A549 (cell line): ENCODE data around the gene SIGLEC5. TPM values are rescaled to one million over a fixed set of nuclear protein-coding genes. Genes with fewer than 3 reads are reported as not detected.

Experiments
- ATAC-seq, 2 experiments: fragments of 200-7000 bp in 1 of 2; fragments of >200 bp in 1 of 2; cut with Nextera tagmentation in 1 of 2; cut with Tn5 transposase in 1 of 2; 3 replicates each; pipeline versions ENCODE4 v1.8.0 to v1.9.1; 2018 to 2020; ENCODE audit warnings: mild to moderate bottlenecking in 1 of 2, moderate library complexity in 1 of 2
- CTCF ChIA-PET: fragments of 300-600 bp; sonication (Branson Sonifier 250); formaldehyde crosslinking; extraction: SDS; loops from one replicate; lab custom pipeline; 2021; ENCODE audit warnings: antibody characterized with exemption, inconsistent platforms; lab: Yijun Ruan, JAX
- POLR2A ChIA-PET: fragments of 350-600 bp; formaldehyde crosslinking; extraction: SDS; loops from one replicate; lab custom pipeline; 2021; ENCODE audit warnings: antibody characterized with exemption, inconsistent platforms; lab: Yijun Ruan, JAX
- DNase-seq, 2 experiments: peaks; one replicate each; pipeline versions ENCODE4 v3.0.0 to v3.0.0-alpha.2; 2011 to 2016; ENCODE audit warnings: low read depth in 1 of 2, low spot score in 1 of 2
- FAIRE-seq: peaks from 2 replicates; lab custom pipeline; 2011; peaks lifted over from hg19 to GRCh38; lab: Jason Lieb, UNC
- H3K27ac ChIP-seq, 2 experiments: fragments of >200 bp; sonication (Bioruptor Twin); formaldehyde crosslinking; 3 replicates each; pipeline ENCODE4 v1.5.1; 2016 to 2017
- H3K4me1 ChIP-seq: fragments of >200 bp; sonication (Bioruptor Twin); formaldehyde crosslinking; 3 replicates; pipeline ENCODE4 v1.6.1; 2016
- H3K4me2 ChIP-seq: fragments of >200 bp; sonication (Bioruptor Twin); formaldehyde crosslinking; 3 replicates; pipeline ENCODE4 v1.6.1; 2016
- H3K4me3 ChIP-seq: fragments of >200 bp; sonication (Bioruptor Twin); formaldehyde crosslinking; 3 replicates; pipeline ENCODE4 v1.5.1; 2016
- H3K9me3 ChIP-seq: fragments of >200 bp; sonication (Bioruptor Twin); formaldehyde crosslinking; 3 replicates; pipeline ENCODE4 v1.6.1; 2016
- CHD4 ChIP-seq: fragments of 200-600 bp; sonication (generic); IDR thresholded peaks from 2 replicates; pipeline ENCODE4 v1.6.1; 2016; ENCODE audit warnings: antibody characterized with exemption, mild to moderate bottlenecking, borderline replicate concordance
- EHF ChIP-seq: fragments of 250-450 bp; sonication (Bioruptor Pico); IDR thresholded peaks from 2 replicates; pipeline ENCODE4 v1.5.0; 2020; ENCODE audit warnings: mild to moderate bottlenecking
- ESRRA ChIP-seq: fragments of 150-350 bp; IDR thresholded peaks from 2 replicates; pipeline ENCODE4 v1.6.1; 2014; ENCODE audit warnings: mild to moderate bottlenecking, low read length, borderline replicate concordance
- GATA3 ChIP-seq: IDR thresholded peaks from 2 replicates; pipeline ENCODE4 v1.6.1; 2012; ENCODE audit warnings: borderline replicate concordance
- HEYL ChIP-seq: fragments of 250-450 bp; sonication (Bioruptor Pico); IDR thresholded peaks from 2 replicates; pipeline ENCODE4 v1.8.0; 2021; ENCODE audit warnings: mild to moderate bottlenecking, moderate library complexity
- HOXA7 ChIP-seq: fragments of 250-450 bp; sonication (Bioruptor Pico); IDR thresholded peaks from 2 replicates; pipeline ENCODE4 v1.5.0; 2020; ENCODE audit warnings: mild to moderate bottlenecking, moderate library complexity
- HOXB13 ChIP-seq: fragments of 250-450 bp; sonication (Bioruptor Pico); IDR thresholded peaks from 2 replicates; pipeline ENCODE4 v1.5.0; 2020; ENCODE audit warnings: low read depth, mild to moderate bottlenecking, moderate library complexity
- JUNB ChIP-seq: fragments of >200 bp; sonication (Bioruptor Twin); formaldehyde crosslinking; IDR thresholded peaks from 2 replicates; pipeline ENCODE4 v1.6.1; 2016
- KDM5A ChIP-seq: fragments of 200-600 bp; sonication (generic); IDR thresholded peaks from 2 replicates; pipeline ENCODE4 v1.6.1; 2016; ENCODE audit warnings: antibody characterized with exemption, mild to moderate bottlenecking
- MAFK ChIP-seq: fragments of 450-650 bp; IDR thresholded peaks from 2 replicates; pipeline ENCODE4 v1.6.1; 2014; ENCODE audit not compliant: partially characterized antibody
- NFE2L2 ChIP-seq: fragments of 150-350 bp; conservative IDR thresholded peaks from 2 replicates; pipeline ENCODE4 v1.6.1; 2014; ENCODE audit warnings: low read length
- NPAS2 ChIP-seq: fragments of 250-450 bp; sonication (Bioruptor Pico); IDR thresholded peaks from 2 replicates; pipeline ENCODE4 v1.8.0; 2022; ENCODE audit warnings: mild to moderate bottlenecking, moderate library complexity, borderline replicate concordance
- RFX5 ChIP-seq: fragments of 450-650 bp; IDR thresholded peaks from 2 replicates; pipeline ENCODE4 v1.7.1; 2014; ENCODE audit warnings: antibody characterized with exemption, mild to moderate bottlenecking, moderate library complexity
- RNF2 ChIP-seq: fragments of 200-600 bp; sonication (generic); IDR thresholded peaks from 2 replicates; pipeline ENCODE4 v1.6.1; 2016; ENCODE audit warnings: low read depth, mild to moderate bottlenecking, antibody characterized with exemption, moderate library complexity, borderline replicate concordance
- TP53 ChIP-seq: fragments of 250-450 bp; sonication (Bioruptor Pico); IDR thresholded peaks from 2 replicates; pipeline ENCODE4 v1.5.0; 2021; ENCODE audit warnings: mild to moderate bottlenecking, moderate library complexity
- ZNF302 ChIP-seq: fragments of 250-450 bp; sonication (Bioruptor Pico); IDR thresholded peaks from 2 replicates; pipeline ENCODE4 v1.9.0; 2021; ENCODE audit warnings: inconsistent platforms, mild to moderate bottlenecking, moderate library complexity
- ZSCAN20 ChIP-seq: fragments of 250-450 bp; sonication (Bioruptor Pico); IDR thresholded peaks from 2 replicates; pipeline ENCODE4 v1.8.0; 2022; ENCODE audit warnings: mild to moderate bottlenecking, moderate library complexity
- WGBS: methylation state at CpG from one replicate; pipeline ENCODE4 v1.1.6; 2017; ENCODE audit errors: missing lambda C conversion rate; 5-methylcytosine and 5-hydroxymethylcytosine counted together
- polyA plus RNA-seq, 4 experiments: library from polyadenylated mRNA; depleted of rRNA in 3 of 4; stranded (reverse); fragments of >200 nt; fragmentation: RNase III in 1 of 4; extraction: RNeasy Plus Mini Kit Qiagen cat#74134 plus additional on column Dnase treatment in 1 of 4; gene quantifications; 2 replicates in 3 of 4; 3 replicates in 1 of 4; pipeline ENCODE4 v1.2.3, GENCODE V29; 2011 to 2017
- TF ChIP-seq, protein P1 (sequence below): fragments of 250-450 bp; sonication (Bioruptor Pico); IDR thresholded peaks from 2 replicates; pipeline ENCODE4 v1.5.0; 2021; ENCODE audit warnings: mild to moderate bottlenecking, moderate library complexity, borderline replicate concordance
- TF ChIP-seq, protein P2 (sequence below): fragments of >200 bp; sonication (Bioruptor Twin); formaldehyde crosslinking; IDR thresholded peaks from 3 replicates; pipeline ENCODE4 v1.6.1; 2016
- TF ChIP-seq, protein P3 (sequence below): fragments of 200-600 bp; sonication (generic); IDR thresholded peaks from 2 replicates; pipeline ENCODE4 v1.6.1; 2016; ENCODE audit warnings: antibody characterized with exemption, mild to moderate bottlenecking, moderate library complexity
- TF ChIP-seq, protein P4 (sequence below): fragments of >200 bp; sonication (Bioruptor Twin); formaldehyde crosslinking; IDR thresholded peaks from 3 replicates; pipeline ENCODE4 v1.5.1; 2016

The SIGLEC5 gene
- polyA plus RNA-seq, 2 of the 4 experiments (the other 2 are of a cell fraction) = not detected

DNA sequence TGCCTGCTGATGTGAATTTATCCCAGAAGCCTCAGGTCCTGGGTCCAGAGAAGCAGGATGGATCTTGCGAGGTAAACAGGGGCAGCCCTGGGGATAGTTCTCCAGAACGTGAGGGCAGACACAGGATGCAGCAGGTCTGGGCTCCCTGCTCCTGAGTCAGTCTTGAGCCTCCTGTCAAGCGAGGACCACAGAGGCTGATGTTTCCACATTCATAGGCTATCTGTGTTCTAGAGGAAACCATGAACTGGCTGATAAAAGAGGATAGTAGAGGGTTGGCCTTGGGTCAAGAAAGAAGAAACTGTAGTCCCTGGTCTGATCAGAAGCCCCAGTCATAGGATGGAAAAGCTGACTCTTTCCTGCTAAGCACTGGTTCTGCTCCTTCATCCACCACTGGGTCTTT is 56.9 kb downstream of the SIGLEC5 start:
- FAIRE-seq = no peak
- Histone ChIP-seq H3K4me1 (0 out of 3 replicates have a peak, but pooled peaks cover 4% of the 10 kb centered on the region), H3K27ac (no peak overlapping the region), H3K4me3 (no peak overlapping the region), H3K9me3 (peaks cover 37% of the 10 kb centered on the region), H3K4me2 (no peak overlapping the region)
- no peak for DNase-seq
- no peak for TF ChIP-seq ZNF302 (CRISPR knock-in tag)
- TF ChIP-seq HEYL = no peak
- TF ChIP-seq, protein P1, sequence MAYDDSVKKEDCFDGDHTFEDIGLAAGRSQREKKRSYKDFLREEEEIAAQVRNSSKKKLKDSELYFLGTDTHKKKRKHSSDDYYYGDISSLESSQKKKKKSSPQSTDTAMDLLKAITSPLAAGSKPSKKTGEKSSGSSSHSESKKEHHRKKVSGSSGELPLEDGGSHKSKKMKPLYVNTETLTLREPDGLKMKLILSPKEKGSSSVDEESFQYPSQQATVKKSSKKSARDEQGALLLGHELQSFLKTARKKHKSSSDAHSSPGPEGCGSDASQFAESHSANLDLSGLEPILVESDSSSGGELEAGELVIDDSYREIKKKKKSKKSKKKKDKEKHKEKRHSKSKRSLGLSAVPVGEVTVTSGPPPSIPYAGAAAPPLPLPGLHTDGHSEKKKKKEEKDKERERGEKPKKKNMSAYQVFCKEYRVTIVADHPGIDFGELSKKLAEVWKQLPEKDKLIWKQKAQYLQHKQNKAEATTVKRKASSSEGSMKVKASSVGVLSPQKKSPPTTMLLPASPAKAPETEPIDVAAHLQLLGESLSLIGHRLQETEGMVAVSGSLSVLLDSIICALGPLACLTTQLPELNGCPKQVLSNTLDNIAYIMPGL (CRISPR knock-in tag) = no peak
- TF ChIP-seq KDM5A = no peak
- no peak for TF ChIP-seq JUNB
- POLR2A ChIA-PET = no interaction called here
- CTCF ChIA-PET = interaction anchor here (1.1 kb wide), 1 partner anchor 30 kb away, joined by 3 read pairs; no protein-coding TSS in a partner anchor
- ATAC-seq = no peak
- WGBS = 95% methylated on average over 3 of the region's 3 CpGs

DNA sequence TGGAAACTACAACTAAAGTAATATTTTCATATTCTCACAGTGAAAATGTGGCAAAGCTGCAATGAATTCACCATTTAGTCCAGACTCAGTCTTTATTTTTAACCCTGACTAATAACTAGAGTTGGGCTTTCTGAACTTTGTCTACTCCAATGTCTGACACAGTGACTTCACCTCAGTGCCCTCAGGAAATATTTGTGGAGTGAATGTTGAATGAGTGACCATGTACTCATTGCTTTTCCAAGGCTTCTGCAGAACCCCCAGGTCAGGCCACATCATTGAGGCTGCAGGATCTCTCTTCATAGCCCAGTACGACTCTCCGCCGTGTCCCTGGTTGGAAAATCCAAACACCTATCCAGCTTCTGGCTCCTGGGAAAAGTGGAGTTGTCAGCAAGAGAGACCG is 57.3 kb downstream of the SIGLEC5 start:
- no peak for TF ChIP-seq GATA3
- TF ChIP-seq JUNB = no peak
- no peak for TF ChIP-seq MAFK
- TF ChIP-seq ZSCAN20 (CRISPR knock-in tag) = no peak
- TF ChIP-seq, protein P2, sequence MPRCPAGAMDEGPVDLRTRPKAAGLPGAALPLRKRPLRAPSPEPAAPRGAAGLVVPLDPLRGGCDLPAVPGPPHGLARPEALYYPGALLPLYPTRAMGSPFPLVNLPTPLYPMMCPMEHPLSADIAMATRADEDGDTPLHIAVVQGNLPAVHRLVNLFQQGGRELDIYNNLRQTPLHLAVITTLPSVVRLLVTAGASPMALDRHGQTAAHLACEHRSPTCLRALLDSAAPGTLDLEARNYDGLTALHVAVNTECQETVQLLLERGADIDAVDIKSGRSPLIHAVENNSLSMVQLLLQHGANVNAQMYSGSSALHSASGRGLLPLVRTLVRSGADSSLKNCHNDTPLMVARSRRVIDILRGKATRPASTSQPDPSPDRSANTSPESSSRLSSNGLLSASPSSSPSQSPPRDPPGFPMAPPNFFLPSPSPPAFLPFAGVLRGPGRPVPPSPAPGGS = no peak
- no peak for TF ChIP-seq NPAS2
- no peak for TF ChIP-seq TP53
- no peak for TF ChIP-seq RFX5
- no peak for TF ChIP-seq CHD4
- no peak for TF ChIP-seq NFE2L2
- no peak for TF ChIP-seq HEYL
- TF ChIP-seq ESRRA = no peak
- TF ChIP-seq, protein P3, sequence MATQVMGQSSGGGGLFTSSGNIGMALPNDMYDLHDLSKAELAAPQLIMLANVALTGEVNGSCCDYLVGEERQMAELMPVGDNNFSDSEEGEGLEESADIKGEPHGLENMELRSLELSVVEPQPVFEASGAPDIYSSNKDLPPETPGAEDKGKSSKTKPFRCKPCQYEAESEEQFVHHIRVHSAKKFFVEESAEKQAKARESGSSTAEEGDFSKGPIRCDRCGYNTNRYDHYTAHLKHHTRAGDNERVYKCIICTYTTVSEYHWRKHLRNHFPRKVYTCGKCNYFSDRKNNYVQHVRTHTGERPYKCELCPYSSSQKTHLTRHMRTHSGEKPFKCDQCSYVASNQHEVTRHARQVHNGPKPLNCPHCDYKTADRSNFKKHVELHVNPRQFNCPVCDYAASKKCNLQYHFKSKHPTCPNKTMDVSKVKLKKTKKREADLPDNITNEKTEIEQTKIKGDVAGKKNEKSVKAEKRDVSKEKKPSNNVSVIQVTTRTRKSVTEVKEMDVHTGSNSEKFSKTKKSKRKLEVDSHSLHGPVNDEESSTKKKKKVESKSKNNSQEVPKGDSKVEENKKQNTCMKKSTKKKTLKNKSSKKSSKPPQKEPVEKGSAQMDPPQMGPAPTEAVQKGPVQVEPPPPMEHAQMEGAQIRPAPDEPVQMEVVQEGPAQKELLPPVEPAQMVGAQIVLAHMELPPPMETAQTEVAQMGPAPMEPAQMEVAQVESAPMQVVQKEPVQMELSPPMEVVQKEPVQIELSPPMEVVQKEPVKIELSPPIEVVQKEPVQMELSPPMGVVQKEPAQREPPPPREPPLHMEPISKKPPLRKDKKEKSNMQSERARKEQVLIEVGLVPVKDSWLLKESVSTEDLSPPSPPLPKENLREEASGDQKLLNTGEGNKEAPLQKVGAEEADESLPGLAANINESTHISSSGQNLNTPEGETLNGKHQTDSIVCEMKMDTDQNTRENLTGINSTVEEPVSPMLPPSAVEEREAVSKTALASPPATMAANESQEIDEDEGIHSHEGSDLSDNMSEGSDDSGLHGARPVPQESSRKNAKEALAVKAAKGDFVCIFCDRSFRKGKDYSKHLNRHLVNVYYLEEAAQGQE = no peak
- TF ChIP-seq HOXA7 (CRISPR knock-in tag) = no peak
- TF ChIP-seq ZNF302 (CRISPR knock-in tag) = no peak
- no peak for TF ChIP-seq RNF2
- TF ChIP-seq, protein P4, sequence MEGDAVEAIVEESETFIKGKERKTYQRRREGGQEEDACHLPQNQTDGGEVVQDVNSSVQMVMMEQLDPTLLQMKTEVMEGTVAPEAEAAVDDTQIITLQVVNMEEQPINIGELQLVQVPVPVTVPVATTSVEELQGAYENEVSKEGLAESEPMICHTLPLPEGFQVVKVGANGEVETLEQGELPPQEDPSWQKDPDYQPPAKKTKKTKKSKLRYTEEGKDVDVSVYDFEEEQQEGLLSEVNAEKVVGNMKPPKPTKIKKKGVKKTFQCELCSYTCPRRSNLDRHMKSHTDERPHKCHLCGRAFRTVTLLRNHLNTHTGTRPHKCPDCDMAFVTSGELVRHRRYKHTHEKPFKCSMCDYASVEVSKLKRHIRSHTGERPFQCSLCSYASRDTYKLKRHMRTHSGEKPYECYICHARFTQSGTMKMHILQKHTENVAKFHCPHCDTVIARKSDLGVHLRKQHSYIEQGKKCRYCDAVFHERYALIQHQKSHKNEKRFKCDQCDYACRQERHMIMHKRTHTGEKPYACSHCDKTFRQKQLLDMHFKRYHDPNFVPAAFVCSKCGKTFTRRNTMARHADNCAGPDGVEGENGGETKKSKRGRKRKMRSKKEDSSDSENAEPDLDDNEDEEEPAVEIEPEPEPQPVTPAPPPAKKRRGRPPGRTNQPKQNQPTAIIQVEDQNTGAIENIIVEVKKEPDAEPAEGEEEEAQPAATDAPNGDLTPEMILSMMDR = no peak
- no peak for TF ChIP-seq HOXB13 (CRISPR knock-in tag)
- TF ChIP-seq EHF (CRISPR knock-in tag) = no peak
- Histone ChIP-seq H3K4me3 (no peak overlapping the region), H3K4me1 (0 out of 3 replicates have a peak, but pooled peaks cover 4% of the 10 kb centered on the region), H3K27ac (no peak overlapping the region), H3K9me3 (peaks cover 35% of the 10 kb centered on the region), H3K4me2 (no peak overlapping the region)
- 82% methylated on average over 4 of the region's 4 CpGs for WGBS
- no peak for FAIRE-seq
- no peak for ATAC-seq
- POLR2A ChIA-PET = no interaction called here
- CTCF ChIA-PET = interaction anchor here (0.8 to 1.1 kb wide), 2 partner anchors 11 to 30 kb away, joined by 3 read pairs; no protein-coding TSS in a partner anchor
- no peak for DNase-seq
